HepG2 (cell line): ENCODE data around the gene SNRNP200. TPM values are rescaled to one million over a fixed set of nuclear protein-coding genes. Genes with fewer than 3 reads are reported as not detected.

Source experiments
- BORCS8-MEF2B ChIP-seq: sonication (generic); formaldehyde crosslinking; IDR thresholded peaks from 2 replicates; pipeline ENCODE4 v1.8.0; 2022; ENCODE audit warnings: mild to moderate bottlenecking, missing genetic modification reagents
- FOXA3 ChIP-seq: IDR thresholded peaks from 2 replicates; pipeline ENCODE4 v1.6.1; 2016; ENCODE audit warnings: missing genetic modification reagents, missing compliant biosample characterization
- HCFC1 ChIP-seq: fragments of 150-350 bp; IDR thresholded peaks from 2 replicates; pipeline ENCODE4 v1.6.1; 2014; ENCODE audit warnings: low read depth, low read length
- KAT7 ChIP-seq: IDR thresholded peaks from 2 replicates; pipeline ENCODE4 v1.6.1; 2018; ENCODE audit warnings: borderline replicate concordance, missing compliant biosample characterization
- KMT2B ChIP-seq: IDR thresholded peaks from 2 replicates; pipeline ENCODE4 v1.6.1; 2016; ENCODE audit warnings: missing genetic modification reagents, missing compliant biosample characterization
- MIER3 ChIP-seq: IDR thresholded peaks from 2 replicates; pipeline ENCODE4 v1.6.1; 2016; ENCODE audit warnings: missing compliant biosample characterization, borderline replicate concordance
- SAFB2 ChIP-seq: sonication (generic); formaldehyde crosslinking; IDR thresholded peaks from 2 replicates; pipeline ENCODE4 v1.5.1; 2020; ENCODE audit warnings: missing genetic modification reagents, low read depth, mild to moderate bottlenecking, borderline replicate concordance
- TCF12 ChIP-seq, 2 experiments: fragments of 450-650 bp in 1 of 2; sonication (generic) in 1 of 2; formaldehyde crosslinking in 1 of 2; IDR thresholded peaks; 2 replicates each; pipeline versions ENCODE4 v1.6.1 to v1.8.0; 2017 to 2022; ENCODE audit warnings: antibody characterized with exemption in 1 of 2, mild to moderate bottlenecking in 1 of 2, missing genetic modification reagents in 1 of 2, moderate library complexity in 1 of 2
- TEAD3 ChIP-seq: optimal IDR thresholded peaks from 2 replicates; pipeline ENCODE3; 2016; ENCODE audit warnings: borderline replicate concordance
- TGIF2 ChIP-seq: IDR thresholded peaks from 2 replicates; pipeline ENCODE4 v1.6.1; 2016; ENCODE audit warnings: control low read depth, missing compliant biosample characterization
- YEATS2 ChIP-seq: sonication (generic); formaldehyde crosslinking; IDR thresholded peaks from 2 replicates; pipeline ENCODE4 v1.4.0; 2020; ENCODE audit warnings: missing genetic modification reagents, borderline replicate concordance
- ZNF12 ChIP-seq: sonication (generic); formaldehyde crosslinking; IDR thresholded peaks from 2 replicates; pipeline ENCODE4 v1.5.0; 2020; ENCODE audit warnings: missing genetic modification reagents
- polyA plus RNA-seq, 8 experiments: library from polyadenylated mRNA; depleted of rRNA in 3 of 8; stranded (reverse) in 7 of 8; unstranded in 1 of 8; fragments of >200 nt; fragmentation: Illumina TruSeq in 4 of 8; extraction: Trizol in 4 of 8; gene quantifications; 2 replicates each; pipeline versions ENCODE4 v1.2.1 to v1.2.3, GENCODE V29; 2011 to 2016; ENCODE audit warnings: low read depth in 4 of 8, missing spikeins in 1 of 8, mixed read lengths in 1 of 8; ENCODE audit not compliant: insufficient read depth in 1 of 8
- total RNA-seq, 5 experiments: library from RNA; depleted of rRNA; stranded (reverse); fragments of >200 nt; fragmentation: Illumina TruSeq; extraction: Trizol; gene quantifications; 2 replicates each; pipeline ENCODE4 v1.2.3, GENCODE V29; 2016; ENCODE audit warnings: low read depth in 1 of 5
- TF ChIP-seq, protein P1 (sequence below): sonication (generic); formaldehyde crosslinking; IDR thresholded peaks from 2 replicates; pipeline ENCODE4 v1.4.0; 2020; ENCODE audit warnings: mild to moderate bottlenecking, missing genetic modification reagents, borderline replicate concordance
- TF ChIP-seq, protein P2 (sequence below): IDR thresholded peaks from 2 replicates; pipeline ENCODE4 v1.4.0; 2020; ENCODE audit warnings: mild to moderate bottlenecking, missing genetic modification reagents
- TF ChIP-seq, protein P3 (sequence below): sonication (generic); formaldehyde crosslinking; IDR thresholded peaks from 2 replicates; pipeline ENCODE4 v1.5.1; 2020; ENCODE audit warnings: mild to moderate bottlenecking, missing genetic modification reagents, borderline replicate concordance

SNRNP200 gene
- total and polyA plus RNA-seq, 2 of the 13 experiments (the other 11 are each of a cell fraction or from before 2014, with no cell fraction given): 99.0 to 232 TPM

DNA sequence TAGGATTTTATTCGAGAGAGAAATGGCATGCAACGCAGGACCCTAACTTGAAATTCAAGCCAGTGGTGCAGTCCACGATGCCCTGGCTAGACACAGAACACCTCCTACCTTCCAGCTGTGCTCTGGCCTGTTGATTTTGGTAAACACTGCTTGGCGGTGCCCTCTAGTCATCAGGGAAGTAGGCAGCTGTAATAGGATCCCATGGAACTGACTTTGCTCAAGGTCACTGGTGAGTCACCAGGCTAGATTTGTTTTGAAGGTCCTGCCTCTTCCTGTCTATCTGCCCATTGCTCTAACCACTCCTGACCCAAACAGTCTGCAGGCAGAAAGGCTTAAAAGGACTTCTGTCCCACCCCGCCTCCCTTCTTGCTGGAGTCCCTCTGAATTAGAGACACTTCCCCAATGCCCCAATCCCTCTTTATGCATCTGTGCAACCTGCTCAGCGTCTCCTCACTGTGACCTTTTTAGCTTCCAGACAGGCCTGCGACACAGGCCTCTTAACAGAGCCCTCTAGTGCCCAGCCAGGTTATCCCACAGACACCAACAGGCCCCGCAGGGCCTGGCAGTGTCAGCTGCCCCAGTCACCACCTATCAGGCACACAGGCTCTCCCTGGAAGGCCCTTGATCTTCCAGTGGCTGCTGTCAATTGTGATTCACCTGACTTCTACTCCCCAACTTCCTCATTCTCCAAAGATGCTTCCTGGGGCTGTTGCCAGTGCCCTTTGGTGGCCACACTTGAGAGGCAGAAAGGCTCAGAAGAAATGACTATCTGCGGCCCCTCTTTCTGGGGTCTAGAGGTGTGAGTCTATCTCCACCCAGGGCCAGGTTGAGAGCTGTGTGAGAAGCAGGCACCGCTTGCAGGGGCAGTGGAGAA, 44.7 kb downstream of the SNRNP200 start (continued):
- peak; percentile 64 for TF ChIP-seq KMT2B
- TF ChIP-seq, protein P1, sequence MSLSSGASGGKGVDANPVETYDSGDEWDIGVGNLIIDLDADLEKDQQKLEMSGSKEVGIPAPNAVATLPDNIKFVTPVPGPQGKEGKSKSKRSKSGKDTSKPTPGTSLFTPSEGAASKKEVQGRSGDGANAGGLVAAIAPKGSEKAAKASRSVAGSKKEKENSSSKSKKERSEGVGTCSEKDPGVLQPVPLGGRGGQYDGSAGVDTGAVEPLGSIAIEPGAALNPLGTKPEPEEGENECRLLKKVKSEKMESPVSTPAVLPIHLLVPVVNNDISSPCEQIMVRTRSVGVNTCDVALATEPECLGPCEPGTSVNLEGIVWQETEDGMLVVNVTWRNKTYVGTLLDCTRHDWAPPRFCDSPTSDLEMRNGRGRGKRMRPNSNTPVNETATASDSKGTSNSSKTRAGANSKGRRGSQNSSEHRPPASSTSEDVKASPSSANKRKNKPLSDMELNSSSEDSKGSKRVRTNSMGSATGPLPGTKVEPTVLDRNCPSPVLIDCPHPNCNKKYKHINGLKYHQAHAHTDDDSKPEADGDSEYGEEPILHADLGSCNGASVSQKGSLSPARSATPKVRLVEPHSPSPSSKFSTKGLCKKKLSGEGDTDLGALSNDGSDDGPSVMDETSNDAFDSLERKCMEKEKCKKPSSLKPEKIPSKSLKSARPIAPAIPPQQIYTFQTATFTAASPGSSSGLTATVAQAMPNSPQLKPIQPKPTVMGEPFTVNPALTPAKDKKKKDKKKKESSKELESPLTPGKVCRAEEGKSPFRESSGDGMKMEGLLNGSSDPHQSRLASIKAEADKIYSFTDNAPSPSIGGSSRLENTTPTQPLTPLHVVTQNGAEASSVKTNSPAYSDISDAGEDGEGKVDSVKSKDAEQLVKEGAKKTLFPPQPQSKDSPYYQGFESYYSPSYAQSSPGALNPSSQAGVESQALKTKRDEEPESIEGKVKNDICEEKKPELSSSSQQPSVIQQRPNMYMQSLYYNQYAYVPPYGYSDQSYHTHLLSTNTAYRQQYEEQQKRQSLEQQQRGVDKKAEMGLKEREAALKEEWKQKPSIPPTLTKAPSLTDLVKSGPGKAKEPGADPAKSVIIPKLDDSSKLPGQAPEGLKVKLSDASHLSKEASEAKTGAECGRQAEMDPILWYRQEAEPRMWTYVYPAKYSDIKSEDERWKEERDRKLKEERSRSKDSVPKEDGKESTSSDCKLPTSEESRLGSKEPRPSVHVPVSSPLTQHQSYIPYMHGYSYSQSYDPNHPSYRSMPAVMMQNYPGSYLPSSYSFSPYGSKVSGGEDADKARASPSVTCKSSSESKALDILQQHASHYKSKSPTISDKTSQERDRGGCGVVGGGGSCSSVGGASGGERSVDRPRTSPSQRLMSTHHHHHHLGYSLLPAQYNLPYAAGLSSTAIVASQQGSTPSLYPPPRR: peak; percentile 78; the same call in 1 of the 2 replicates
- TF ChIP-seq, protein P2, sequence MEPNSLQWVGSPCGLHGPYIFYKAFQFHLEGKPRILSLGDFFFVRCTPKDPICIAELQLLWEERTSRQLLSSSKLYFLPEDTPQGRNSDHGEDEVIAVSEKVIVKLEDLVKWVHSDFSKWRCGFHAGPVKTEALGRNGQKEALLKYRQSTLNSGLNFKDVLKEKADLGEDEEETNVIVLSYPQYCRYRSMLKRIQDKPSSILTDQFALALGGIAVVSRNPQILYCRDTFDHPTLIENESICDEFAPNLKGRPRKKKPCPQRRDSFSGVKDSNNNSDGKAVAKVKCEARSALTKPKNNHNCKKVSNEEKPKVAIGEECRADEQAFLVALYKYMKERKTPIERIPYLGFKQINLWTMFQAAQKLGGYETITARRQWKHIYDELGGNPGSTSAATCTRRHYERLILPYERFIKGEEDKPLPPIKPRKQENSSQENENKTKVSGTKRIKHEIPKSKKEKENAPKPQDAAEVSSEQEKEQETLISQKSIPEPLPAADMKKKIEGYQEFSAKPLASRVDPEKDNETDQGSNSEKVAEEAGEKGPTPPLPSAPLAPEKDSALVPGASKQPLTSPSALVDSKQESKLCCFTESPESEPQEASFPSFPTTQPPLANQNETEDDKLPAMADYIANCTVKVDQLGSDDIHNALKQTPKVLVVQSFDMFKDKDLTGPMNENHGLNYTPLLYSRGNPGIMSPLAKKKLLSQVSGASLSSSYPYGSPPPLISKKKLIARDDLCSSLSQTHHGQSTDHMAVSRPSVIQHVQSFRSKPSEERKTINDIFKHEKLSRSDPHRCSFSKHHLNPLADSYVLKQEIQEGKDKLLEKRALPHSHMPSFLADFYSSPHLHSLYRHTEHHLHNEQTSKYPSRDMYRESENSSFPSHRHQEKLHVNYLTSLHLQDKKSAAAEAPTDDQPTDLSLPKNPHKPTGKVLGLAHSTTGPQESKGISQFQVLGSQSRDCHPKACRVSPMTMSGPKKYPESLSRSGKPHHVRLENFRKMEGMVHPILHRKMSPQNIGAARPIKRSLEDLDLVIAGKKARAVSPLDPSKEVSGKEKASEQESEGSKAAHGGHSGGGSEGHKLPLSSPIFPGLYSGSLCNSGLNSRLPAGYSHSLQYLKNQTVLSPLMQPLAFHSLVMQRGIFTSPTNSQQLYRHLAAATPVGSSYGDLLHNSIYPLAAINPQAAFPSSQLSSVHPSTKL (CRISPR knock-in tag): peak; percentile 94
- TF ChIP-seq TEAD3: peak; percentile 75
- TF ChIP-seq BORCS8-MEF2B: peak; percentile 47
- TF ChIP-seq FOXA3 (CRISPR knock-in tag): peak; percentile 100
- peak; percentile 18; the same call in 1 of the 2 replicates for TF ChIP-seq HCFC1
- no peak for TF ChIP-seq SAFB2
- TF ChIP-seq TCF12 (IDR thresholded peaks at IDR 0.05): no peak
- peak; percentile 17; the same call in 1 of the 2 replicates for TF ChIP-seq TCF12 (CRISPR knock-in tag; IDR thresholded peaks at IDR 0.05)
- peak; percentile 94 for TF ChIP-seq TGIF2 (CRISPR knock-in tag)
- peak; percentile 97 for TF ChIP-seq MIER3 (CRISPR knock-in tag)
- peak; percentile 64; the same call in 1 of the 2 replicates for TF ChIP-seq ZNF12 (CRISPR knock-in tag)
- TF ChIP-seq, protein P3, sequence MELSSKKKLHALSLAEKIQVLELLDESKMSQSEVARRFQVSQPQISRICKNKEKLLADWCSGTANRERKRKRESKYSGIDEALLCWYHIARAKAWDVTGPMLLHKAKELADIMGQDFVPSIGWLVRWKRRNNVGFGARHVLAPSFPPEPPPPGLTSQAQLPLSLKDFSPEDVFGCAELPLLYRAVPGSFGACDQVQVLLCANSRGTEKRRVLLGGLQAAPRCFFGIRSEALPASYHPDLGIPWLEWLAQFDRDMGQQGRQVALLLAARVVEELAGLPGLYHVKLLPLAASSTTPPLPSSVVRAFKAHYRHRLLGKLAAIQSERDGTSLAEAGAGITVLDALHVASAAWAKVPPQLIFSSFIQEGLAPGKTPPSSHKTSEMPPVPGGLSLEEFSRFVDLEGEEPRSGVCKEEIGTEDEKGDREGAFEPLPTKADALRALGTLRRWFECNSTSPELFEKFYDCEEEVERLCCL (CRISPR knock-in tag): no peak
- TF ChIP-seq KAT7: peak; percentile 72; the same call in 1 of the 2 replicates
- TF ChIP-seq YEATS2 (CRISPR knock-in tag): peak; percentile 77; the same call in 1 of the 2 replicates
